Trophoblast cell (in vitro differentiated cells and primary cell): ENCODE measurements around the gene AMN.

ENCODE experiments used
- DNase-seq, 2 donors: peaks; one replicate each; pipeline ENCODE4 v3.0.0-alpha.2; 2016
- H2AFZ ChIP-seq: 2 replicates; pipeline ENCODE4 v1.6.1; 2013; ENCODE audit warnings: low read length, moderate library complexity, mild to moderate bottlenecking; ENCODE audit not compliant: insufficient read depth, poor library complexity
- H2AK5ac ChIP-seq: 2 replicates; pipeline ENCODE4 v1.6.1; 2013; ENCODE audit warnings: mild to moderate bottlenecking, low read length
- H2BK120ac ChIP-seq: 2 replicates; pipeline ENCODE4 v1.6.1; 2013; ENCODE audit warnings: low read length, mild to moderate bottlenecking, moderate library complexity; ENCODE audit not compliant: insufficient read depth, poor library complexity
- H2BK12ac ChIP-seq: 2 replicates; pipeline ENCODE4 v1.6.1; 2013; ENCODE audit warnings: mild to moderate bottlenecking, low read length, moderate library complexity
- H2BK5ac ChIP-seq: 2 replicates; pipeline ENCODE4 v1.6.1; 2013; ENCODE audit warnings: low read length, low read depth, moderate library complexity, mild to moderate bottlenecking; ENCODE audit not compliant: poor library complexity
- H3K14ac ChIP-seq: 2 replicates; pipeline ENCODE4 v1.6.1; 2013; ENCODE audit warnings: mild to moderate bottlenecking, low read length
- H3K18ac ChIP-seq: 2 replicates; pipeline ENCODE4 v1.6.1; 2013; ENCODE audit warnings: mild to moderate bottlenecking, low read length
- H3K23ac ChIP-seq: 2 replicates; pipeline ENCODE4 v1.6.1; 2013; ENCODE audit warnings: low read length
- H3K27ac ChIP-seq: 2 replicates; pipeline ENCODE4 v1.5.1; 2013; ENCODE audit warnings: low read depth, mild to moderate bottlenecking, inconsistent platforms, low read length, moderate library complexity
- H3K27me3 ChIP-seq: 2 replicates; pipeline ENCODE4 v1.6.1; 2013; ENCODE audit warnings: inconsistent platforms, mild to moderate bottlenecking, low read length, moderate library complexity; ENCODE audit not compliant: insufficient read depth
- H3K36me3 ChIP-seq, 2 experiments: 1 replicate in 1 of 2; 2 replicates in 1 of 2; pipeline ENCODE4 v1.6.1; 2013; ENCODE audit warnings: low read length in 2 of 2, mild to moderate bottlenecking in 2 of 2, moderate library complexity in 1 of 2; ENCODE audit not compliant: insufficient read depth in 2 of 2, control insufficient read depth in 1 of 2
- H3K4ac ChIP-seq: 2 replicates; pipeline ENCODE4 v1.6.1; 2013; ENCODE audit warnings: low read depth, mild to moderate bottlenecking, low read length, moderate library complexity
- H3K4me1 ChIP-seq, 2 experiments: 1 replicate in 1 of 2; 2 replicates in 1 of 2; pipeline ENCODE4 v1.6.1; 2013; ENCODE audit warnings: low read length in 2 of 2, mild to moderate bottlenecking in 2 of 2, moderate library complexity in 1 of 2; ENCODE audit not compliant: insufficient read depth in 2 of 2, control insufficient read depth in 1 of 2
- H3K4me2 ChIP-seq: 2 replicates; pipeline ENCODE4 v1.6.1; 2013; ENCODE audit warnings: inconsistent platforms, mild to moderate bottlenecking, low read length, moderate library complexity
- H3K4me3 ChIP-seq: 2 replicates; pipeline ENCODE4 v1.5.1; 2013; ENCODE audit warnings: mild to moderate bottlenecking, low read depth, low read length, inconsistent platforms
- H3K79me1 ChIP-seq: one replicate; pipeline ENCODE4 v1.6.1; 2013; ENCODE audit warnings: low read length
- H3K79me2 ChIP-seq: 2 replicates; pipeline ENCODE4 v1.6.1; 2013; ENCODE audit warnings: low read length, mild to moderate bottlenecking; ENCODE audit not compliant: control insufficient read depth, insufficient read depth, poor library complexity
- H3K9ac ChIP-seq: 2 replicates; pipeline ENCODE4 v1.6.1; 2013; ENCODE audit warnings: mild to moderate bottlenecking, low read length
- H3K9me3 ChIP-seq: 2 replicates; pipeline ENCODE4 v1.6.1; 2013; ENCODE audit warnings: low read depth, mild to moderate bottlenecking, control low read depth, inconsistent platforms, low read length; ENCODE audit not compliant: insufficient read depth
- H4K12ac ChIP-seq: 2 replicates; pipeline ENCODE4 v1.6.1; 2013; ENCODE audit warnings: low read depth, mild to moderate bottlenecking, low read length, moderate library complexity
- H4K8ac ChIP-seq: 2 replicates; pipeline ENCODE4 v1.6.1; 2013; ENCODE audit warnings: low read depth, mild to moderate bottlenecking, low read length, moderate library complexity
- H4K91ac ChIP-seq: one replicate; pipeline ENCODE4 v1.6.1; 2013; ENCODE audit warnings: low read depth, mild to moderate bottlenecking, low read length, moderate library complexity
- WGBS: extraction: QIAGEN DNeasy Blood & Tissue Kit; methylation state at CpG from one replicate; pipeline ENCODE4 v1.1.7; 2013; ENCODE audit warnings: missing lambda C conversion rate; ENCODE audit not compliant: insufficient read length, insufficient coverage; ENCODE audit errors: extremely low coverage; 5-methylcytosine and 5-hydroxymethylcytosine counted together

Gene AMN

GRCh38 chr14:102965282-102965681 is 42.8 kb downstream of the AMN start:
- Histone ChIP-seq H3K18ac (no peak overlapping the region), H3K9me3 (no peaks in the 10 kb centered on the region)

GRCh38 chr14:102965971-102966655 is 43.6 kb downstream of the AMN start:
- H3K4me2 ChIP-seq, result no peak overlapping the region
- no peak overlapping the region for H3K4ac ChIP-seq
- no peak overlapping the region for H3K9ac ChIP-seq
- no peaks in the 10 kb centered on the region for H3K27me3 ChIP-seq
- no peak overlapping the region for H3K23ac ChIP-seq
- no peak overlapping the region for H4K12ac ChIP-seq
- H4K91ac ChIP-seq, result no peak overlapping the region
- H2AFZ ChIP-seq, result no peak overlapping the region
- no peak overlapping the region for H2BK5ac ChIP-seq
- H3K14ac ChIP-seq, result no peak overlapping the region
- no peak overlapping the region for H3K27ac ChIP-seq
- no peaks in the 10 kb centered on the region for H3K4me1 ChIP-seq
- DNase-seq, result no peak
- 100% methylated on average over 1 of the region's 20 CpGs for WGBS
- no peak overlapping the region for H2AK5ac ChIP-seq
- no peaks in the 10 kb centered on the region for H3K79me1 ChIP-seq
- no peaks in the 10 kb centered on the region for H3K79me2 ChIP-seq
- H4K8ac ChIP-seq, result no peak overlapping the region
- H3K18ac ChIP-seq, result no peak overlapping the region
- peaks cover 64 to 69% of the 10 kb centered on the region in 2 experiments for H3K36me3 ChIP-seq
- no peak overlapping the region for H2BK12ac ChIP-seq
- no peak overlapping the region for H2BK120ac ChIP-seq
- H3K4me3 ChIP-seq, result no peak overlapping the region
- no peaks in the 10 kb centered on the region for H3K9me3 ChIP-seq

More at GRCh38 chr14:102965282-102965681, 42.8 kb downstream of the AMN start:
- WGBS, result no CpG with 5 or more reads among the region's 3 CpGs
- peak in 1 of 2 donors; percentile 44 for DNase-seq
- Histone ChIP-seq H3K27me3 (no peaks in the 10 kb centered on the region), H3K14ac (no peak overlapping the region), H3K27ac (no peak overlapping the region), H3K79me1 (no peaks in the 10 kb centered on the region), H2BK120ac (no peak overlapping the region), H2AFZ (no peak overlapping the region), H3K23ac (no peak overlapping the region), H2BK5ac (no peak overlapping the region), H4K12ac (no peak overlapping the region), H3K79me2 (no peaks in the 10 kb centered on the region), H4K8ac (no peak overlapping the region), H3K4me2 (no peak overlapping the region), H3K4ac (no peak overlapping the region), H2BK12ac (no peak overlapping the region), H3K9ac (no peak overlapping the region), H2AK5ac (no peak overlapping the region), H3K36me3 (peaks cover 61 to 72% of the 10 kb centered on the region in 2 experiments), H3K4me1 (no peaks in the 10 kb centered on the region), H3K4me3 (no peak overlapping the region), H4K91ac (no peak overlapping the region)

GRCh38 chr14:102966681-102967505 is 44.4 kb downstream of the AMN start:
- Histone ChIP-seq H3K27ac (no peak overlapping the region), H3K14ac (no peak overlapping the region), H2BK120ac (no peak overlapping the region), H4K8ac (no peak overlapping the region), H2BK5ac (no peak overlapping the region), H3K9ac (no peak overlapping the region), H3K36me3 (peaks cover 66 to 72% of the 10 kb centered on the region in 2 experiments), H3K18ac (no peak overlapping the region), H2BK12ac (no peak overlapping the region), H2AK5ac (no peak overlapping the region), H3K4me3 (no peak overlapping the region), H3K23ac (no peak overlapping the region), H4K12ac (no peak overlapping the region), H3K79me2 (no peaks in the 10 kb centered on the region), H3K27me3 (no peaks in the 10 kb centered on the region), H4K91ac (no peak overlapping the region), H3K4ac (no peak overlapping the region), H2AFZ (no peak overlapping the region), H3K79me1 (no peaks in the 10 kb centered on the region), H3K4me2 (no peak overlapping the region), H3K4me1 (no peaks in the 10 kb centered on the region), H3K9me3 (peaks cover 1% of the 10 kb centered on the region)
- WGBS, result no CpG with 5 or more reads among the region's 21 CpGs
- no peak for DNase-seq

DNA sequence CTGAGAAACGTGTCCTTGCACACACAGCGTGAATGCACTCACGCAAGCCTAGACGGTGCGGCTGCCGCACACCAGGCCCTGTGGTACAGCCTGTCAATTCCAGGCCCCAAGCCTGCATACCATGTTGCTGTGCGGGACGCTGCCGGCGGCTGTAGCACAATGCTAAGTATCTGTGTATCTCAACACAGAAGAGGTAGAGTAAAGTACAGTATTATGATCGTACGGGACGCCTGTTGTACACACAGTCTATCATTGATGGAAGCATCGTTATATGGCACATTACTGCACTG is 45.0 kb downstream of the AMN start:
- Histone ChIP-seq H3K27me3 (no peaks in the 10 kb centered on the region), H3K4me2 (no peak overlapping the region), H3K14ac (no peak overlapping the region), H3K36me3 (peaks cover 64 to 70% of the 10 kb centered on the region in 2 experiments), H4K8ac (no peak overlapping the region), H3K4ac (no peak overlapping the region), H2BK12ac (no peak overlapping the region), H3K9ac (no peak overlapping the region), H3K18ac (no peak overlapping the region), H2BK120ac (no peak overlapping the region), H2AK5ac (no peak overlapping the region), H3K4me1 (no peaks in the 10 kb centered on the region), H4K91ac (no peak overlapping the region), H3K27ac (no peak overlapping the region), H2AFZ (no peak overlapping the region), H3K23ac (no peak overlapping the region), H2BK5ac (no peak overlapping the region), H4K12ac (no peak overlapping the region), H3K4me3 (no peak overlapping the region), H3K79me2 (no peaks in the 10 kb centered on the region), H3K79me1 (no peaks in the 10 kb centered on the region), H3K9me3 (peaks cover 1% of the 10 kb centered on the region)
- no peak for DNase-seq
- no CpG with 5 or more reads among the region's 14 CpGs for WGBS
